ENCODE results near the gene APOBEC3A. TPM values are rescaled to one million over a fixed set of nuclear protein-coding genes. Genes with fewer than 3 reads are reported as not detected.
A peak's percentile ranks its signal among the peaks of the same experiment; 100 is the strongest.

APOBEC3A gene
- total RNA-seq, 1 donor from 2014 or later, result not detected

DNA sequence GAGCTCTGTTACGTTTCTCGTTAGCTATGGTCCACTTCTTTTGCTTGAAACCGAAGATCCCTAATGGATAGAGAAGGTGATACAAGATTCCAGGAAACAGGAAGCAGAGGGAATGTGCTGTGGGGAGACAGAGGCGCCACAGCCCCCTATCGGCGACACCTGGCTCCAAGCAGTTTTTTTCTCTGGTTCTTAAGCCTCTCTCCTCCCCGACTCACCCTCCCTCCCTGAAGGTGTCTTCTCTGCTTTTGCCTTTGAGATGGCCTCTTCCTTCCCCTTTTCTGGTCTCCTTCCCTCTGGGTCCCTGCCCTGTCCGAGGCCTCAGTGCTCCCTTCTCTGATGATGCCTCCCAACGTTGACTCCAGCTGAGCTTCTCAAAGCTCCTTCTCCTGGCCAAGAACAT is 14.2 kb upstream of the APOBEC3A start:
- no peak for DNase-seq (ENCODE audit: low read depth)

DNA sequence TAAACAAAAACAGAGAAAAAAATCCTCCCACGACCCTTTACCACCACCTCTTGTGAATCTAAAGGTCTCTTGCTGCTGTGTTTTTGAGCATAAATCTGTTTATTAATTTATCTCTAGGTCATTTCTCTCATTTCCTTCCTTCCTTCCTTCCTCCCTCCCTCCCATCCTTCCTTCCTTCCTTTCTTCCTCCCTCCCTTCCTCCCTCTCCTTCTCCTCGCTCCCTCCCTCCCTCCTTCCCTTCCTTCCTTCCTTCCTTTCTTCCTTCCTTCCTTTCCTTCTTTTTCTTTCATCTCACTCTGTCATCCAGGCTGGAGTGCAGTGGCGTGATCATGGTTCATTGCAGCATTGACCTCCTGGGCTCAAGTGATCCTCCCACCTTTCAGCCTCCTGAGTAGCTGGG is 13.5 kb upstream of the APOBEC3A start:
- DNase-seq (ENCODE audit: low read depth), result no peak

- DNase-seq (ENCODE audit: low read depth), result no peak
These were observed 12.8 kb upstream of the APOBEC3A start for GRCh38 chr22:38944653-38945052.

- DNase-seq (ENCODE audit: low read depth), result peak; percentile 12
These were observed 11.6 kb upstream of the APOBEC3A start for GRCh38 chr22:38945706-38946338.

GRCh38 chr22:38946771-38947170 is 10.6 kb upstream of the APOBEC3A start:
- no peak for DNase-seq (ENCODE audit: low read depth)

DNA sequence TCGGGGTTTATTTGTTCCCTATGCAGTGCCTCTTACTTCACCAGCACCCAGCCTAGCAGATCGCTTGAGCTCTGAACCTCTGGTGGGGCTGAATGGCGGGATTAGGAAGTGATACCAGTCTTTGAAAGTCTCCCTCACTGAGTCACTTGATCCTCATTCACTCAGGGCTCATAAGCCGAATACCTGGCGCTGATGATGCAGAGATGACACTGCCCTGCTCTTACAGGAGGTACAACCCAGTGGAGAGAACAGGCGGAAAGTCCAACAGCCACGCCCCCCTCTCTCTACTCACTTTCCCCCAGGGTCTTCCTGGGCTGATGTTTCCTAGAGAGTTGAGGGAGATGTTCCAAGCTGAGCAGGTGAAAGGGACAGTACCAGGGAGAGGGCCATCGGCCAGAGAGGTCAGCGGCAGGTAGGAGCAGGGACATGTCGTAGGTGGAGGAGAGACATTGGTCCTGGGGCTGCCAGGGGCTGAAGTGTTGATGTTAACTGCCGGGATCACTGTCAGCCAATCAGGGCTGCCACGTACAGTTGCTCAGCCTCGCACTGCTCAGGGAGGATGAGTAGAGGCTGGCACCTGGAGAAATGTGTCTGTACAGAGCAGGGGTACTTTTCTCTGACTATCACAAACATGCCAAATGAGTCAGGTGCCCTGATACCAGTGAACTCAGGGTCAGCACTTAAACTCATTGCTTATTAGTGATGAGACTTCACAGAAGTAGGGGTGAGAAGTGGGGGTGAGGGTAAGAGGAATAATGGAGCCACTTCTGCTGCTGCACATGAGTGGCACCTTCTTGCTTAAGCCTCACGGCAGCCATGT is 9.9 kb upstream of the APOBEC3A start:
- peak; percentile 15 for DNase-seq (ENCODE audit: low read depth)

- no peak for DNase-seq (ENCODE audit: low read depth)
These were observed 9.0 kb upstream of the APOBEC3A start for GRCh38 chr22:38948181-38948940.

- no peak for DNase-seq (ENCODE audit: low read depth)
These were observed 7.5 kb upstream of the APOBEC3A start for GRCh38 chr22:38949889-38950405.

- no peak for DNase-seq (ENCODE audit: low read depth)
These were observed 6.7 kb upstream of the APOBEC3A start for GRCh38 chr22:38950527-38951295.

GRCh38 chr22:38951734-38952133 is 5.7 kb upstream of the APOBEC3A start:
- peak; percentile 40 for DNase-seq (ENCODE audit: low read depth)

DNA sequence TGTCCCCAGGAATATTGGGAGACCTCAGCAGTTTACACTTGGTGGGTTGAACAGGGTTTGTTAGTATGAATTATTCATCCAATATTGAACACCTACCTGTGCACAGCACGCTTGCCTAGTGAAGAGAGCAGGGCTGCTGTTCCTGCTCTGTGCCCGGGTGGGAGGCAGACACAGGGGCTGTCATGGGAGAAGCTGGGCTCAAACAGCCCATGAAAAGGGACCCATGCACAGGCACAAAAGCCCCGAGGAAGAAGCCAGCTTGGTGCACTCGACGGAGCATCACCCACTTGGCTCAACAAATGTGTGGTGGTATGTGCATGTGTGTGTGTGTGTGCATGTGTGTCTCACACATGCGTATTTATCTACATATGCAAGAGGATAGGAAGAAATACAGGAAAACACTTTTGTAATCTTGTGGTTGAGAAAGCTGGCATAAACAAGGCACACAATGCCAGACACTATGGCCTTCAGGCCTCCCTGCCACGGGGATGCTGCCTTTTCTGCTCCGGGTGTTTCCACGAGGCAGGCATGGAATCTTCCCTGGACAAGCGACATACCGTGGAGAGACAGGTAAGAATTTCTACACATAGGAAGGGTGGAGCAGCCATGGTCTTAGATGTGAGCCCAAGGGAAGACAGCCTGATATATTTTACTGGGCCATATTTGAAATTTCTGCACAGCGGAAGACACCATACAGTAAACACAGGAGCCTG is 5.0 kb upstream of the APOBEC3A start:
- DNase-seq (ENCODE audit: low read depth), result no peak

DNA sequence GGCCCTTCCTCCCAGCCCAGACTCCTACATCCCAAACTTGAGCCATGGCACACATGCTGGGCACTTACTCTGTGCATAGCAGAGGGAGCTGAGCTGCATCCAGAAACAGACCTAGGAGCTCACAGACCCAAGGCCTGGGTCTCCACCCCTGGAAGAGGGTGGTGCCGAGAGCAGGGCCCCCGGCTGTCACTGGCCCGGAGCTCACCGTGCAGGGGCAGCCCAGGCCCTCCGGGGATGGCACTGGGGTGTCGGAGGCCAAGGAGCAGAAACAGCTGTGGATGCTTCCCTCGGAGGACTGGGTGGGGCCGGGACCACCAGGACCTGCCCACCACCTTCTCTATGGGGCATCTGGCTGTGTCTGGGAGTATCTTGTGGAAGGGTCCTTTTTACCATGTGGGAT is 4.3 kb upstream of the APOBEC3A start:
- DNase-seq (ENCODE audit: low read depth), result no peak

DNA sequence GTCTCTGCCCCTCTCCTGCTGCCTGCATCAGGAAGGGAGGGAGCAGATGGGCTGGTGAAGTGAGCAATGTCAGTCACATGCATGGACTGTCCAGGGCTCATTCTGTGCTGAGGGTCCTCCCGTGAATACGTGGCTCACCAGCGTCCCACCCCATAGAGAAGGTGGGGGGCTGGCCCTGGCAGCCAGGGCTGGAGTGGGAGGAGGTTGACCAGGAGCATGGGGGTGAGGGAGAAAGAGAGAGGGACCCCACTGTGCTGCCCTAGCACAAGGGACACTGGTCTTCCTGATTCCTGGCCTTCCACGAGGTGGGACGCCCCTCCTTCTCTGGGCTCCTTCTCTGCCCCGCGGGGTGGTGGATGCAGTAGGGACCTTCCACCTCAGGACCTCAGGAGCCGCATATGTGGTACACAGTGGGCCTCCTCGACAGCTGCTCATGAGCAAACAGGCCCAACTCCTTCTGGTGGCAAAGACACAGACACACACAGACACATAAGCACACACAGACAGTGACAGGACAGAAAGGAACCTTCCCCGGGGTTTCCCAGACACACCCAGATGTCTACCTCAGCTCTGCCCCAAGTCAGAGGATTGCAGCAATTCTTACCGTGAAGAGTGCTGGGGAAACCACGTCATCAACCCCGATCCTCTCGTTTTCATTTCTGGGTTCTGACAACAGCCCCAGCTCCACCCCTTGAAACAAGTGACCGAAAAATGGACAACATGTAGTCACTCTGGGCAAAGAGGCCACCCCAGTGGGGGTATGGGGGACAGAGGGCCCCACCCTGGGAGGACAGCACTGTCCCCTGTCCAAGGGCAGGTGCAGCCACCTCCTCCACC is 3.6 kb upstream of the APOBEC3A start:
- peak; percentile 8 for DNase-seq (ENCODE audit: low read depth)

DNA sequence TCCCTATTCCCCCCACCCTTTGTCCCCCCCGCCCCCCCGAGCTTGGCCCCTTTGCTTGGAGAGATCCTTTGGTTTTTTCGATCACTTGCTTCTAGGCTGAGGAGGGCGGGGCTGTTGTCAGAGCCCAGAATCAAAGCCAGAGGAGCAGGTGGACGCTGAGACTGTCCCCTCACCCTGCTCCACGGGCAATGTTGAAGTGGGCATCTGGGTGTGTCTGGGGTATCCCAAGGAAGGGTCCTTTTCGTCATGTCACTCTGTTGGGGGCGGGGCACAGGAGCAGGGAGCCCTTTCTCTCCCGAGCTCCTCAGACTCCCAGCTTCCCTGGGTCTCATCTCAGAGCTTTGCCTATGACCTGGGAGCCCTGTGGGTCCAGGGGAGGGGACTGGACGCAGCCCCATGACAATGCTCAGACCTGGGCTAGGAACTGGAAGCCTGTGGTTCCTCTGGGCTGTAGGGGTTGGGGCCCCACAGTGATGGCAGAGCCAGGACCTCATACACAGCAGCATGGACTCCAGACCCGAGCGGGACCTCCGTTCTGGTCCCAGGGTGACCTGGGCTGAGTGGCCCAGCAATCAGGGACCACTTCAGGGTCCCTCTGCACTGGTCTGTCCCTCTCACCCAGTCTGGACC is 2.9 kb upstream of the APOBEC3A start:
- no peak for DNase-seq (ENCODE audit: low read depth)

DNA sequence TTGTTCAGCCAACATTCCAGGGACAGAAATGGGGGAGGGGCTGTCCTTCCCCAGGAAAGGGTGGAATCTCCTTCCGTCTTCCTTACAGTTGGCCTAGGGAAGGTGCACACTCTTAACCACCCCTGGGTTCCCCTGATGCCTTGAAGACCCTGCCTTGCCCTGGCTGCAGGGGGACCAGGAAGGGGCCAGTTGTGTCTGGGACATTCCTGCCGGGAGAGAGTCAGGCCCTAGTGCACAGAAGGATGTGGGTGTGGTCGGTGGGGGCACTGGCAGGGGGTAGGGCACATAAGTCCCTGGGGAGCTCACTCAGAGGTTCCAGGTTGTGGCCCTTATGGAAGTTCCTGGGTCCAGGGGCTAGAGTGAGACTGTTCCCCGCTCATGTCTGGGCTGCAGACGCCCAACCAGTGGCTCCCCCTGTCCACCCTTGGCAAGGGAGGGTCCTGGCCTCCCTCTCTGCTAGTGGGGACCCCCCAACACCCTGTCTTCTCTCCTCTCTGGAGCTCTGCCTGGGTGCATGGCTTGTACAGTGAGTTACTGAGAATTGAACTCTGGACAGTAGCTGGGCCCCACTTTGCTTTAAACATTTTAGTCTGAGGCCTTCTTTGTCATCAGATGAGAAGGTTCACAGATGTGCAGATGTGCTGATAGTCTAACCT is 2.0 kb upstream of the APOBEC3A start:
- no peak for DNase-seq (ENCODE audit: low read depth)

DNA sequence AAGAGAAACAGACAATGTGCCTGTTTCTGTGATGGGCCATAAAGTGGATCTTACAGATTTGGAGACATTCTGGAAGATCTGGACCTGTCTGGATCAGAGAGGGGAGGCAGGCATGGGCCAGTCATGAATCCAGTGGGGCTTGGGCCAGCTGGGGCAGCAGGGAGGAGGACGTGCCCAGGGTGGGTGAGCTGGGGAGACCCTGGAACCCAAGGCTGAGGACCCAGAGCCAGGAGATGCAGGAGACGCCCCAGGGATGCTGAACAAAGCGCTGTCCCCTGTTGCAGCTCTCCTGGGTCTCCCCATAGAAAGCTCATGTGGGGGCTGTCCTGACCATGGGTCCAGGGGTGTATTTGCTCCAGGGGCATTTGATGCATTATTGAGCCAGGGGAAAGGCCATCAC is 1.5 kb upstream of the APOBEC3A start:
- no peak for DNase-seq (ENCODE audit: low read depth)

- no peak for DNase-seq (ENCODE audit: low read depth)
These were observed 858 bp upstream of the APOBEC3A start for GRCh38 chr22:38956551-38956950.

DNA sequence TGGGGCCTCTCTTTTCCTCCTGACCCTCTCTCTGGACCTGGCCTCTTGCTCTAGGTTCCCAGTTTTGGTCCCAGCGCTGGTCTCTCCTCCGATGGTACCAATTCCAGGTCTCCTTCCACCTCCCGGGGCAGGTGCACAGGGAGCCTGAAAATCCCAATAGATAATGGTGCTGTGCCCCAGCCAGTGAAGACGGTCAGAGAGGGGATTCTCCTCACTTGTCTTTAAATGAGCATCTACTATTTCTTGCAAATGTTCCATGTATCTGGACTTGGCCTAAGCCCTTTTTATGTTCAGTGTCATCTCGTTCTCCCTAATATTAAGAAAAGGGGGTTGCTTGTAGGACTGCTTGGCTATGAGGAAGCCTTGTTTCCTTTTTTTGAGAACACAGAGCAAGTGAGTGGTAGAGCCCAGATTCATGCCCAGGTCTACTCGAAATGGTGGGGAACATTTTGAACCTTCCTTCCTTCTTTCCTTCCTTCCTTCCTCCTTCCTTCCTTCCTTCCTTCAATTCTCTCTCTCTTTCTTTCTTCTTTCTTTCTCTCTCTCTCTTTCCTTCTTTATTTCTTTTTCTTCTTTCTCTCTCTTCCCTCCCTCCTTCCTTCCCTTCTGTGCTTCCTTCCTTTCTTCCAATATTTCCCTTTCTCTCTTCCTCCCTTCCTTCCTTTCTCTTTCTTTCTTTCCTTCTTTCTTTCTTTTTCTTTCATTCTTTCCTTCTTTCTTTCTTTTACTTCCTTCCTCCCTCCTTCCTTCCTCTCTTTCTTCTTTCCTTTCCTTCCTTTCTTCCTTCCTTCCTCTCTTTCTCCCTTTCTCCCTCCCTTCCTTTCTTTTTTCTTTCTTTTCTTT is 620 bp downstream of the APOBEC3A start:
- no peak for DNase-seq (ENCODE audit: low read depth)

All from renal cortical epithelial cell (primary cell).